ENCODE data around the gene ZGPAT.

DNA sequence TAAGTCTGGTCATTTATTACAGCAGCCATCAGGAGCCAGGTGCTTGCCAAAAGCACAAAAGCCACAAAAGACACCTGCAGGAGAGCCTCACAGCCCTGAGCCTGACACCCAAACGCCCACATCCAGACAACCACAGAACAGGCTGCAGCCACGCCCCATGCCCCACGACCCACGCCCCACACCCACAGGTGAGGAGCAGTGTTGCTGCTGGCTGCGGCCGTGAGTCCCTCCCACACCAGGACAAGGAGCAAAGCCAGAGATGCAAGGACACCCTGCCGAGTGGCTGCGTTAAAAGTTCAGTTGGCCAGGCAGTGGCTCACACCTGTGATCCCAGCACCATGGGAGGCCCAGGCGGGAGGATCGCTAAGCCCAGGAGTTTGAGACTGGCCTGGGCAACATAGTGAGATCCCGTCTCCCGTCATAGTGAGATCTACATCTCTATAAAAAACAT, 74.7 kb downstream of the ZGPAT start:
- TF ChIP-seq, protein P1, sequence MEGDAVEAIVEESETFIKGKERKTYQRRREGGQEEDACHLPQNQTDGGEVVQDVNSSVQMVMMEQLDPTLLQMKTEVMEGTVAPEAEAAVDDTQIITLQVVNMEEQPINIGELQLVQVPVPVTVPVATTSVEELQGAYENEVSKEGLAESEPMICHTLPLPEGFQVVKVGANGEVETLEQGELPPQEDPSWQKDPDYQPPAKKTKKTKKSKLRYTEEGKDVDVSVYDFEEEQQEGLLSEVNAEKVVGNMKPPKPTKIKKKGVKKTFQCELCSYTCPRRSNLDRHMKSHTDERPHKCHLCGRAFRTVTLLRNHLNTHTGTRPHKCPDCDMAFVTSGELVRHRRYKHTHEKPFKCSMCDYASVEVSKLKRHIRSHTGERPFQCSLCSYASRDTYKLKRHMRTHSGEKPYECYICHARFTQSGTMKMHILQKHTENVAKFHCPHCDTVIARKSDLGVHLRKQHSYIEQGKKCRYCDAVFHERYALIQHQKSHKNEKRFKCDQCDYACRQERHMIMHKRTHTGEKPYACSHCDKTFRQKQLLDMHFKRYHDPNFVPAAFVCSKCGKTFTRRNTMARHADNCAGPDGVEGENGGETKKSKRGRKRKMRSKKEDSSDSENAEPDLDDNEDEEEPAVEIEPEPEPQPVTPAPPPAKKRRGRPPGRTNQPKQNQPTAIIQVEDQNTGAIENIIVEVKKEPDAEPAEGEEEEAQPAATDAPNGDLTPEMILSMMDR (IDR thresholded peaks at IDR 0.05; ENCODE audit: extremely low read depth in 1 of 2, insufficient read depth in 1 of 2, low read depth in 1 of 2, low read length in 2 of 2), result no peak
- TF ChIP-seq, protein P2, sequence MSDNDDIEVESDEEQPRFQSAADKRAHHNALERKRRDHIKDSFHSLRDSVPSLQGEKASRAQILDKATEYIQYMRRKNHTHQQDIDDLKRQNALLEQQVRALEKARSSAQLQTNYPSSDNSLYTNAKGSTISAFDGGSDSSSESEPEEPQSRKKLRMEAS (IDR thresholded peaks at IDR 0.05; ENCODE audit: insufficient read depth, insufficient read length), result no peak
- TF ChIP-seq POLR2A (IDR thresholded peaks at IDR 0.05; ENCODE audit: low read depth, low read length), result no peak
- TF ChIP-seq POLR2AphosphoS5 (IDR thresholded peaks at IDR 0.05; ENCODE audit: insufficient read depth, low read depth, low read length), result no peak
- no peak for TF ChIP-seq JUN (IDR thresholded peaks at IDR 0.05; ENCODE audit: borderline replicate concordance, insufficient read depth, insufficient read length, low read depth)
- no peak for TF ChIP-seq EZH2 (IDR thresholded peaks at IDR 0.05; ENCODE audit: borderline replicate concordance, low read depth, low read length, severe bottlenecking)
- no peak for TF ChIP-seq MYC (IDR thresholded peaks at IDR 0.05; ENCODE audit: low read depth, low read length)
- TF ChIP-seq GATA2 (IDR thresholded peaks at IDR 0.05; ENCODE audit: insufficient read depth, insufficient read length, low read depth, low read length), result no peak
- no peak for TF ChIP-seq FOS (IDR thresholded peaks at IDR 0.05; ENCODE audit: borderline replicate concordance, insufficient read depth, low read length)
